GM21515 (cell line): ENCODE measurements around the gene RPL38.
"Not testable (repeated sequence)": the region's sequence is repeated elsewhere in the genome, so short reads cannot be mapped to it uniquely, and the experiment has no call there.

Source experiments
- ATAC-seq: cut with Tn5 transposase; IDR thresholded peaks from one replicate; pipeline ENCODE4 v1.9.1; 2021; ENCODE audit not compliant: unreplicated experiment

Gene RPL38

GRCh38 chr17:74182041-74182723 lies 21.3 kb upstream of the RPL38 start:
- no peak for ATAC-seq

GRCh38 chr17:74183411-74183810 lies 20.1 kb upstream of the RPL38 start:
- ATAC-seq: no peak

DNA sequence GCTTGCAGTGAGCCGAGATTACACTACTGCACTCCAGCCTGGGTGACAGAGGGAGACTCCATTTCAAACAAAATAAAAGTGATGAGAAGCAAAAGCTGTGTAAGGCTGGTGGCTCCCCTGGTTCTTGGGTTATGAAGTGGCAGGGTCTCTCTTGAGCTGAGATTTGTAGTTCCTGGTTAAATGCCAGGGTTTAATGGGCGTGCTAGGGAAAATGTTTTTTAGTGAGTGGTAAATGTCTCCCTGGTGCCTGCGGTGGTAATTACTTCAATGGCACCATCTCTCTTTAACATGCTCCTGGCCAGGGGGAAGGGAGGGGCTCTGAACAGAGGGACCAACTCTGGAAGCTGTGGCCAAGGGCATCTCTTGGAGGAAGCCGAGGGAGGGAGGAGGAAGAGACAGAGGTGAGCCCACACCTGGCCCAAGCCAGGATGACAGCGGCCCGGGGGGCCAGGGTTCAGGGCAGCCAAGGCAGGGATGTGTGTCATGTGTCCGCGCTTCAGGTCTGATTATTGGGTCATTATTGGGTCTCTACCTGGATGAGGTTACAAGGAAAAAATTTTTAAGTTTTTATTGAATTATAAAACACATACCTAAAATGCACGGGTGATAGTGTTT lies 17.8 kb upstream of the RPL38 start:
- no peak for ATAC-seq

DNA sequence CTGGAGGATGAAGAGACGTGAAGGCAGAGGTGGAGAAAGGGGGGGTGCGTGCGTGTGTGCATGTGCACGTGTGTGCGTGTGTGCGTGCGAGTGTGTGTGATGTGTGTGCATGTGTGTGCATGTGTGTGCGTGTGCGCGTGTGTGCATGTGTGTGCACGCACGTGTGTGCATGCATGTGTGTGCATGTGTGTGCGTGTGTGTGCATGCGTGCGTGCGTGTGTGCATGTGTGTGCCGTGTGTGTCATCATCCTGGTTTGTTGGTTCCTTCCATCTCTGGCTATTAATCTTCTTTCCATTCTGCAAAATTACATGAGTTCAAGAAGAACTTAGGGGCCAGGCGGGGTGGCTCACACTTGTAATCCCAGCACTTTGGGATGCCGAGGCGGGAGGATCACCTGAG lies 17.0 kb upstream of the RPL38 start:
- no peak for ATAC-seq

DNA sequence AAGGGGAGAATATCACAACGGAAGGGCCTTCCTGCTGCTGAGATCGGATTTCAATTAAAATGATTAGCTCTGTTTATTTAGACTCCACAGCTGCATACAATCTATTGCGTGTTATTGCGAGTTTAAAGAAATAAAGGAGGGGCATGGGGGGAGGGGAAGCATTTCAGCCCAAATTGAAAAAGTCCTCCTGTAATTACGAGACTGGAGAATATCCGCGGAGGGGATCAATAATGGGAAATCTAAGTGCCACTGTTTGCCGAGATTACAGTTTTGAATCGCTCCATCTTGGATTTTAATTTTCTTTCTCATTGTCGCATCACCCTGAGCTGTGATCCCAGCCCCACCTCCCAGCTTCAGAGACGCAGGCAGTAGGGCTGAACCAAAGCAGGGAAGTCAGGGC lies 15.7 kb upstream of the RPL38 start:
- no peak for ATAC-seq

DNA sequence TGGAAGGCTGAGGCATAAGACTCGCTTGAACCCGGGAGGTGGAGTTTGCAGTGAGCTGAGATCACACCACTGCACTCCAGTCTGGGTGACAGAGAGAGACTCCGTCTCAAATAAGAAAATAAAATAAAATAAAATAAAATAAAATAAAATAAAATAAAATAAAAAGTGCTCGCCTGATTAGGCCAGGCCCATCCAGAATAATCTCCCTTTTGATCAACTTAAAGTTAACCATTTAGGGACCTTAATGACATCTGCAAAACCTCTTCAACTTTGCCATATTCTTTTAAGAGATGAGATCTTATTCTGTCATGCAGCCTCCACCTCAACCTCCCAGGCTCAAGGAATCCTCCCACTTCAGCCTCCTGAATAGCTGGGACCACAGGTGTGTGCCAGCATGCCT lies 14.8 kb upstream of the RPL38 start:
- not testable (repeated sequence) for ATAC-seq

GRCh38 chr17:74190154-74190553 lies 13.3 kb upstream of the RPL38 start:
- no peak for ATAC-seq

GRCh38 chr17:74190807-74191406 lies 12.6 kb upstream of the RPL38 start:
- ATAC-seq: no peak

DNA sequence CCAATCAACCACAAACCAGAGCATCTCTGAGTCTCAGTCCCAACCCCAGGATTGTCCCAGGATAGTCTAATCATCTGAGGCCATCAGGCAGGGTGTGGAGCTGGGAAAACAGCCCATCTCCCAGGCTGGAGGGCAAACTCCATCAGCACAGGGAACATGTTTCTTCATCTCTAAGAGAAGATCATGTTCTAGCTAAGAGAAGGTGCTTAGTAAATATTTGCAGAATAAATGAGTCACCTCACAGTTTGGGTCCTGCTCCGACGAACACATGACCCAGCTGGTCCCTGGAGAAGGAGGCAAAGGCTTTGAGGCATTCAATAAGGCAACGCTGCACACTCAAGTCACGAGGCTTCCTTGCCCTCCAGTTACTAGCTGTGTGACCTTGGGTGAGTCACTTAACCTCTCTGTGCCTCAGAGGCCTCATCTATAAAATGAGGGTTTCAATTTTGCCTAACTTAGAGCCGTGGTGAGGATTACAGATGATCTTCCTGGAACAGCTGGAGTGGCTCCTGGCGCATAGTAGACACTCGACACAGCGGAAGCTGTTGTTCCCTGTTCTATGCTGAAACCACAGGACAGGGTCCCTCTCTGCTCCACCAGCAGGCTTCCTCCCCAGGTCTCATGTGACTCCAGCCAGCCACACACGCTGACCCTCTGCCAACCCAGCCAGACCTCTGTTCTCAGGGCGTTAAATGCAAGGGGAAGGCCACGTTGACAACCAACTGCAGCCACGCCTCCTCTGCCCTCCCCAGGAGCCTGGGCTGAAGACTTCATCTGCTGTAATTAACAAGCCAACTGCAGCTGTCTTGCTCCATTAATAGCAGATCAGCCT lies 10.3 kb upstream of the RPL38 start:
- no peak for ATAC-seq

DNA sequence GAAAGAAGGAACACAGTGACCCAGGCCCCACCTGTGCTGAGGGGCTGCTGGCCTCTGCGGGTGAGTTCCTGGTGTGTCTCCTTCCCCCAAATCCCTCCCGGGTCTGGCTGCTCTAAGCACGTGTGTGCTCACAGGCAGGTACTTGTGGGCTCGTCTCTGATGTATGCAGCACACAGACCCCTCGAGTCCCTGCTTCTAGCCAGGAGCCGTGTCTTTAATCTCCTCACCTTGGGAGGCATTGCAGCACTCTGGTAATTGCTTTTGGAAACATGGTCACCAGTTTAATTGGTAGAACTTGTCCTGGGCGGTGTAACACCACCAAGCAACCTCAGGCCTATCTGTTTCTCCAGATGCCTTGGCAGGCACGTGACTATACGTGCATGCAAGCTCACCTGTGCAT lies 8.8 kb upstream of the RPL38 start:
- ATAC-seq: no peak

DNA sequence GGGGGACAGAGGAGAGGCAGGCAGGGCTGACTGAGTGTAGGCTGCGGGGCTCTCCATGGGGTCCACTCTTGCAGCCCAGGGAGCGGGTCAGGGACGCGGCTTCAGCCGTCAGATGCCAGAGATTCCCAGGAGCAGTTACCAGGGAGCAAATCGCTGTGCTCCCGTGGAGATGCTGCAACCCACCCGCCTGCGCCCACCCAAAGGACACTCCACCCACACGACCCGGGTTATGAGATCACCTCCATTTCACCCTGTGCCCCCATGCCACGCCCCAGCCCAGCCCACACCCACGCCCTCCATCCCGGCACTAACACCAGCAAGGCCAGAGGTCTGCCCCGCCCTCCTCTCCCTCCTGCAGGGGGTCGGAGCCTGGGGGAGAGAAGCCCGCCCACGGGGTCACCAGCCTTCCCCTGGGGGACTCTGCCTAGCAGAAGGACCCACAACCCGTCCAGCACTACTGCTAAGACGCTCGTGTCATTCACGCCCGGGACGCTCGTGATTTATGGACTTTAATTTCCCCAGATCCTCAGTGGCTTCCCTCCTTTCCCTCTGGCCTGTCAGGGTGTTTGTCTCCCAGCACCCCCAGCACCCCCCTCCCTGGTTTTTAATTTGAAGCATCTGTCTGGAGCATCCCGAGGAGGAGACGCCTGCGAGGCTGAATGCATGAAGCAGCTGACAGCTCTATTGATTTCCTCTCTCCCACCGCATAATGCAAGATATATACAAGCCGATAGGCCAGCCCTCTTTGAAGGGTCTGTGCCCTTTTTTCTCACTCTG lies 6.7 kb upstream of the RPL38 start:
- ATAC-seq: no peak

- ATAC-seq: no peak
These were observed 5.7 kb upstream of the RPL38 start for GRCh38 chr17:74197801-74198200.

- no peak for ATAC-seq
These were observed 4.8 kb upstream of the RPL38 start for GRCh38 chr17:74198694-74199093.

GRCh38 chr17:74199306-74200092 lies 4.0 kb upstream of the RPL38 start:
- no peak for ATAC-seq

DNA sequence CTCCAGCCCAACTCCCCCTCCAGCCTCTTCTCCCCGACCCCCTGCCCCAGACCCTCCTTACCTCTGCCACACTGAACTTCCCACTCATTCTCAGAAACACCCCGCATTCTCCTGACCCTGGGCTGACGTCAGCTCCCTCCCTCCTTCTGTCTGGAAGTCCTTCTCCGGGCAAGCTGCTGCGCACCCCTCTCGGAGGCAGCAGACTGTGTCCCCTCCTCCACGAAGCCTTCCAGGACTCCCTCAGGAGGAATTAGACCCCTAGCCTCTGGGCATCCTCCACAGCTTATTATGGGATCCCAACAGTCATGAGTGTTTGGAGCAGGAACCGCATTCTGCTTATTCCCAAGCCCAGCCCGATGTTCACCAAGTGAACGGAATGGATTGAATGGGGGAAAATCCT lies 3.4 kb upstream of the RPL38 start:
- no peak for ATAC-seq

- ATAC-seq: no peak
These were observed 2.2 kb upstream of the RPL38 start for GRCh38 chr17:74201250-74201649.

GRCh38 chr17:74201948-74202347 lies 1.5 kb upstream of the RPL38 start:
- no peak for ATAC-seq

DNA sequence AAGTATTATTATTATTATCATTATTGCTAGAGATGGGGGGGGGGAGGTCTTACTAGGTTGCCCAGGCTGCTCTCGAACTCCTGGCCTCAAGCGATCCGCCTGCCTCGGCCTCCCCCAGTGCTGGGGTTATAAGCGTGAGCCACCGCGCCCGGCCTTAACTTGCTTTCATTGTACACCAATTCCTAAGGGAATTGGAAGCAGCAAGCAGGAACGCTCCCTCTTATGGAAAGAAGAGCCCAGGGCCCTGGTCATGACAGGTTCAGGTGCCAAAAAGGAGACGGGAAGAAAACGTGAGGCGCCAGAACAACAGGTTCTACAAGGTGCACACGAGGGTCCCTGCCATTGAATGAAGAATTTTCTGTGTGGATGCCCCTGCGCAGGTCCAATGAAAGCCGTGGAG lies 540 bp upstream of the RPL38 start:
- no peak for ATAC-seq

GRCh38 chr17:74204474-74204873 lies 996 bp downstream of the RPL38 start:
- no peak for ATAC-seq

DNA sequence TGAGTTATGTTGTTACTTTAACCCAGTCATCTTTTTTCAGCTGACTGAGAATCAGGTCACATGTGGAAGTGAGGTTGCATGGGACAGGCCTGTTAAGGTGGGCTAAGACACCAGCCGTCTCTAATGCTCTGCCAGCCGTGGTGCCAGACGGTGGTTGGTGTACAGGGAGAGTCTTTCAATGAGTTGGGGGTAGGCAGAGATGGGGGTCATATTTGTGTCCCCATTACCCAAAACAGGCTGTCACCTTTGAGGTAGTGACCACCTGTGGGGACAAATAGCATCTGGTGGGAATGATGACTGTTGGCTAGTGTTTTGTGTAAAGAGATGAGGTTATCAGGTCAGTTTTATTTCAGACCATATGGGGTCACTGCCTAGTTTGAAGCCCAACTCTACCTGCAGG lies 1.8 kb downstream of the RPL38 start:
- no peak for ATAC-seq
